NT2/D1 (cell line): ENCODE data around the gene ETF1.

ENCODE experiments used
- SUZ12 ChIP-seq: IDR thresholded peaks from 2 replicates; pipeline ENCODE4 v1.6.1; 2011; ENCODE audit not compliant: insufficient read length, insufficient read depth; ENCODE audit errors: extremely low read depth
- YY1 ChIP-seq: IDR thresholded peaks from 2 replicates; pipeline ENCODE4 v1.6.1; 2011; ENCODE audit not compliant: insufficient read length, insufficient read depth
- ZNF274 ChIP-seq: IDR thresholded peaks from 2 replicates; pipeline ENCODE4 v1.6.1; 2011; ENCODE audit warnings: mild to moderate bottlenecking, low read depth, low read length

DNA sequence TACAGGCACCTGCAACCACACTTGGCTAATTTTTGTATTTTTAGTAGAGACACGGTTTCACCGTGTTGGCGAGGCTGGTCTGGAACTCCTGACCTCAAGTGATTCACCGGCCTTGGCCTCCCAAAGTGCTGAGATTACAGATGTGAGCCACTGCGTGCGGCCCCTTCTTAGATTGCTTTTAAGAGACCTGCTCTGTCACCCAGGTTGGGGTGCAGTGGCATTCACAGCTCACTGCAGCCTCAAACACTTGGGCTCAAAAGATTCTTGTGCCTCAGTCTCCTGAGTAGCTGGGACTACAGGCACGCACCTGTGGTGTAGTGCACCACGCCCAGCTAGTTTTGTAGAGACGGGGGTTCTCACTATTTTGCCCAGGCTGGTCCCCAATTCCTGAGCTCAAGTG is 21.2 kb upstream of the ETF1 start:
- TF ChIP-seq YY1 = no peak
- TF ChIP-seq ZNF274 = no peak
- no peak for TF ChIP-seq SUZ12
